Measurements from ENCODE around the gene TRIM52.

GRCh38 chr5:181239062-181239663 lies 21.8 kb downstream of the TRIM52 start:
- no peak for TF ChIP-seq CTCF (IDR thresholded peaks at IDR 0.05)
- TF ChIP-seq KDM1A (IDR thresholded peaks at IDR 0.05; ENCODE audit: low read depth) = no peak
